GM19351 (cell line): ENCODE data around the gene CLBA1.
"Not testable (repeated sequence)": the region's sequence is repeated elsewhere in the genome, so short reads cannot be mapped to it uniquely, and the experiment has no call there.

Experiments used
- ATAC-seq: cut with Tn5 transposase; IDR thresholded peaks from one replicate; pipeline ENCODE4 v1.9.1; 2021; ENCODE audit warnings: mild to moderate bottlenecking, moderate library complexity; ENCODE audit not compliant: unreplicated experiment

CLBA1 gene

DNA sequence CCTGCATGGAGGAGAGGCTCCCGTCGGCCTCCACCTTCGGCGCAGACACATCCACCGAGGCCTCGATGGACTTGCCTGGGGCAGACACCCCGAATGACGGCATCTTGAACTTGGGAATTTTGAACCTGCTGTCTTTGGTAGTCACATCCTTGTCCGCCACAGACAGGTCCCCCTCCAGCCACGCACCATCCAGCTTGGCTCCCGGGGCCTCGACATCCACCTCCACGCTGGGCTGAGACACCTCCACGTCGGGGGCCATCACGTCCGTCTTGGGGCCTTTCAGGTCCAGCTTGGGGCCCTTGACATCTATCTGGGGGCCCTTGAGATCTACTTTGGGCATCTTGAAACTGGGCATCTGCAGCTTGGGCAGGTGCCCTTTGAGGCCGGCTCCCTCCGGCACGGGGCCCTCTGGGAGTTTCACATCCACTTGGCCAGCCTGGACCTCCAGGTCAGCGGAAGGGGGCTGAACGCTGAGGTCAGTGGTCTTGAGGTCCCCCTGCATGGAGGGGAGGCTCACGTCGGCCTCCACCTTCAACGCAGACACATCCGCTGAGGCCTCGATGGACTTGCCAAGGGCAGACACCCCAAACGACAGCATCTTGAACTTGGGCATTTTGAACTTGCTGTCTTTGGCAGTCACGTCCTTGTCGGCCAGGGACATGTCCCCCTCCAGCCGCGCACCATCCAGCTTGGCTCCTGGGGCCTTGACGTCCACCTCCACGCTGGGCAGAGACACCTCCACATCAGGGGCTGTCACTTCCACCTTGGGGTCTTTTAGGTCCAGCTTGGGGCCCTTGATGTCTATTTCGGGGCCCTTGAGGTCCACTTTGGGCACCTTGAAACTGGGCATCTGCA is 37.5 kb upstream of the CLBA1 start:
- ATAC-seq, result not testable (repeated sequence)

DNA sequence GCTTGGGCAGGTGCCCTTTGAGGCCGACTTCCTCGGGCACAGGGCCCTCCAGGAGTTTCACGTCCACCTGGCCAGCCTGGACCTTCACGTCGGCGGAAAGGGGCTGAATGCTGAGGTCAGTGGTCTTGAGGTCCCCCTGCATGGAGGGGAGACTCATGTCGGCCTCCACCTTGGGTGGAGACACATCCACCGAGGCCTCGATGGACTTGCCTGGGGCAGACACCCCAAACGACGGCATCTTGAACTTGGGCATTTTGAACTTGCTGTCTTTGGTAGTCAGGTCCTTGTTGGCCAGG is 36.9 kb upstream of the CLBA1 start:
- no peak for ATAC-seq

DNA sequence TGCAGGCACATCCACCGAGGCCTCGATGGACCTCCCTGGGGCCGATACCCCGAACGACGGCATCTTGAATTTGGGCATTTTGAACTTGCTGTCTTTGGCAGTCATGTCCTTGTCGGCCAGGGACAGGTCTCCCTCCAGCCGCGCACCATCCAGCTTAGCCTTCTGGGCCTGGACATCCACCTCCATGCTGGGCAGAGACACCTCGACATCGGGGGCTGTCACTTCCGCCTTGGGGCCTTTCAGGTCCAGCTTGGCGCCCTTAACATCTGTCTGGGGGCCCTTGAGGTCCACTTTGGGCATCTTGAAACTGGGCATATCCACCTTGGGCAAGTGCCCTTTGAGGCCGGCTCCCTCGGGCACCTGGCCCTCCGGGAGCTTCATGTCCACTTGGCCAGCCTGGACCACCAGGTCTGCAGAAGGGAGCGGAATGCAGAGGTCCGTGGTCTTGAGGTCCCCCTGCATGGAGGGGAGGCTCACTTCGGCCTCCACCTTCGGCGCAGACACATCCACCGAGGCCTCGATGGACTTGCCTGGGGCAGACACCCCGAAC is 36.1 kb upstream of the CLBA1 start:
- not testable (repeated sequence) for ATAC-seq

DNA sequence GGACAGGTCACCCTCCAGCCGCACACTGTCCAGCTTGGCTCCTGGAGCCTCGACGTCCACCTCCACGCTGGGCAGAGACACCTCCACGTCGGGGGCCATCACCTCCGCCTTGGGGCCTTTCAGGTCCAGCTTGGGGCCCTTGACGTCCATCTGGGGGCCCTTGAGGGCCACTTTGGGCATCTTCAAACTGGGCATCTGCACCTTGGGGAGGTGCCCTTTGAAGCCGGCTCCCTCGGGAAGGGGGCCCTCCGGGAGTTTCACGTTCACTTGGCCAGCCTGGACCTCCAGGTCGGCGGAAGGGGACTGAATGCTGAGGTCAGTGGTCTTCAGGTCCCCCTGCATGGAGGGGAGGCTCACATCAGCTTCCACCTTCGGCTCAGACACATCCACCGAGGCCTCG is 35.6 kb upstream of the CLBA1 start:
- ATAC-seq, result no peak

DNA sequence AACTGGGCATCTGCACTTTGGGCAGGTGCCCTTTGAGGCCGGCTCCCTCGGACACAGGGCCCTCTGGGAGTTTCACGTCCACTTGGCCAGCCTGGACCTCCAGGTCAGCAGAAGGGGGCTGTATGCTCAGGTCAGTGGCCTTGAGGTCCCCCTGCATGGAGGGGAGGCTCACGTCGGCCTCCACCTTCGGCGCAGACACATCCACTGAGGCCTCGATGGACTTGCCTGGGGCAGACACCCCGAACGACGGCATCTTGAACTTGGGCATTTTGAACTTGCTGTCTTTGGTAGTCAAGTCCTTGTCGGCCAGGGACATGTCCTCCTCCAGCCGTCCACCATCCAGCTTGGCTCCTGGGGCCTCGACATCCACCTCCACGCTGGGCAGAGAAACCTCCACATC is 34.9 kb upstream of the CLBA1 start:
- not testable (repeated sequence) for ATAC-seq

DNA sequence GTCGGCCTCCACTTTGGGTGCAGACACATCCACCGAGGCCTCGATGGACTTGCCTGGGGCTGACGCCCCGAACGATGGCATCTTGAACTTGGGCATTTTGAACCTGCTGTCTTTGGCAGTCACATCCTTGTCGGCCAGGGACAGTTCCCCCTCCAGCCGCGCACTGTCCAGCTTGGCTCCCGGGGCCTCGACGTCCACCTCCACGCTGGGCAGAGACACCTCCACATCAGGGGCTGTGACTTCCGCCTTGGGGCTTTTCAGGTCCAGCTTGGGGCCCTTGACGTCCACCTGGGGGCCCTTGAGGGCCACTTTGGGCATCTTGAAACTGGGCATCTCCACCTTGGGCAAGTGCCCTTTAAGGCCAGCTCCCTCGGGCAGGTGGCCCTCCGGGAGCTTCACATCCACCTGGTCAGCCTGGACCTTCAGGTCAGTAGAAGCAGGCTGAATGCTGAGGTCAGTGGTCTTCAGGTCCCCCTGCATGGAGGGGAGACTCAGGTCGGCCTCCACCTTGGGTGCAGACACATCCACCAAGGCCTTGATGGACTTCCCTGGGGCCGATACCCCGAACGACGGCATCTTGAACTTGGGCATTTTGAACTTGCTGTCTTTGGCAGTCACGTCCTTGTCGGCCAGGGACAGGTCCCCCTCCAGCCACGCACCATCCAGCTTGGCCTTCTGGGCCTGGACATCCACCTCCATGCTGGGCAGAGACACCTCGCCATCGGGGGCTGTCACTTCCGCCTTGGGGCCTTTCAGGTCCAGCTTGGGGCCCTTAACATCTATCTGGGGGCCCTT is 33.5 kb upstream of the CLBA1 start:
- not testable (repeated sequence) for ATAC-seq

DNA sequence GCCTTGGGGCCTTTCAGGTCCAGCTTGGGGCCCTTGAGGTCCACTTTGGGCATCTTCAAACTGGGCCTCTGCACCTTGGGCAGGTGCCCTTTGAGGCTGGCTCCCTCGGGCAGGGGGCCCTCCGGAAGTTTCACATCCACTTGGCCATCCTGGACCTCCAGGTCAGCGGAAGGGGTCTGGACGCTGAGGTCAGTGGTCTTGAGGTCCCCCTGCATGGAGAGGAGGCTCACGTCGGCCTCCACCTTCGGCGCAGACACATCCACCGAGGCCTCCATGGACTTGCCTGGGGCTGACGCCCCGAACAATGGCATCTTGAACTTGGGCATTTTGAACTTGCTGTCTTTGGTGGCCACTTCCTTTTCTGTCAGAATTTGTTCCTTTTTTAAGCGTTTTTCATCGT is 32.5 kb upstream of the CLBA1 start:
- no peak for ATAC-seq

DNA sequence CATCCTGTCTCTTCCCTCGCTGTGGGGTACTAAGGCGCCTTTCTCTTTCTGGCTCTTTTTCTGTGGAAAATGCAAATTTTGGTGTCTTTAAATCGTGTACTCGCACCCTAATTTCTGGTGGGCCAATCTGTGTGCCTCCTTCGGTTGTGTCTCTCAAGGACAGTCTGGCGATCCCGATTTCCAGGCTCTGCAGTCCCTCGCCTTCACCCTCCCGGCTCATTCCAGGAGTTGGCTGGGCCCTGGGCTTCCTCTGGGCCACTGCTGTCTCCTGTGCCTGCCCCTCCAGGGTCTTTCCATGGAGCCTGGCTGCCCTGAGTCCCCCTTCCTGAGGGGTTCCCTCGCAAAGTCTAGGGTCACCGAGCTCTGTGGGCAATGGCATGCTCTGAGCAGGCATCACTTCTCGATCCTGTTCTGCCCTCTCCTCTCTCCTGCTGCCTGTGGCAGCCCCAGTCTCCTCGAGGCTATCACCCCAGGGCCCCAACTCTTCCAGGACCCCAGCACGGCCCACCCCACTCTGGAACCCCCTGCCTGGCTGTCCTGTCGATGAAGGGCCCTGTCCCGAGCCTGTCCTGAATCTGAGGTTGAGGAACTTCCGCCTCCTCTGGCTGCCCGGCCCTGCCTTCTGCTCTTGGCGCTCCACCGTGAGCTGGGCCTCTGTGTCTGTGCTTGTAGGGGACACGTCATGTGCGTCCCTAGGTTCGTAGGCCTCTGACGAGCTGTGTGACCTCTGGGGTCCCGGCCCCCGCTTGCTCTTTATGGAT is 31.5 kb upstream of the CLBA1 start:
- ATAC-seq, result no peak

DNA sequence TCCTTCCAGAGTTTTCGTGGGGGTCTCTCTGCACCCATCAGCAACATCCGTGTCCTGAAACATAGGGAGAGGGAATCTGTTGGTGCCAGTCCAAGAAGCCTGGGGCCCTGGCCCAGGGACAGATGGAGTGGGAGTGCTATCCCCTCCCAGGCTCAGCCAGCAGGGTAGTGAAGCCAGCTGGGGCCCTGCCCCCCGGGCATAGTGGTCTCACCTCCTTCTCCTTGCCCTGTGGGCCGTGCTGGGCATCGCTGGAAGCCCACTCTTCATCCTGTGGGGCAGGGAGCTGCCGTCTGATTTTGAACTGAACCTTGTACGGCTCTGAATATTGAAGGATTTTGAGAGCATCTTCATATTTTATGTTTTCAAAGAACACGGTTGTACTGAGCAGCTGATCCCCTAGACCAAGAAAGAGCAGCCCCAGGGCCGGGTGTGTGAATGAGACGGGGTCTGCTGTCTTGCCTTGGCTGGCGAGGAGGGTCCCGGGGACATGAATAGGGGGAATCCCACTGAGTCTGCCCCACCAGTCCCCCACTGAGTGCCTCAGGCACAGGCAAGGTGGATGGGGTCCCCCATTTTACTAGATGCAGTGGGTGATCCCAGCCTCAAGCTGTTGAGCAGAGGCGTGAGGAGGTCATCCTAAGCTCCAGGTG is 30.7 kb upstream of the CLBA1 start:
- ATAC-seq, result no peak

DNA sequence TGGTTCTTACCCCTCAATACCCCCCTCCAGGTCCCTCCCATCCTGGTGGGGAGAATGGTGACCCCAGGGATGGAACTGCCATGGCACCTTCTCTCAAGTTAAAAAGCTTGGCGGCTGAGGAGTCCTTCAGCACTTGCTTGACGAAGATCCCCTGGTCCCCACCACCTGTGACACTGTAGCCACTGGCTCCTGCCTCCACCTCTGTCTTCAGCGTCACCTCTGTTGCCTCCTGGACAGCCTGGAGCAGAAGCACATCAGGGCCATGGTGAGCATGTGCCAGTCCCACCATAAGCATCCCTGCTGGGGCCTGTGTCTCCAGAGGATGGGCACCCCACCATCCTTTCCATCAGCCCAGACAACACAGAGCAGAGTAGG is 30.2 kb upstream of the CLBA1 start:
- ATAC-seq, result no peak

DNA sequence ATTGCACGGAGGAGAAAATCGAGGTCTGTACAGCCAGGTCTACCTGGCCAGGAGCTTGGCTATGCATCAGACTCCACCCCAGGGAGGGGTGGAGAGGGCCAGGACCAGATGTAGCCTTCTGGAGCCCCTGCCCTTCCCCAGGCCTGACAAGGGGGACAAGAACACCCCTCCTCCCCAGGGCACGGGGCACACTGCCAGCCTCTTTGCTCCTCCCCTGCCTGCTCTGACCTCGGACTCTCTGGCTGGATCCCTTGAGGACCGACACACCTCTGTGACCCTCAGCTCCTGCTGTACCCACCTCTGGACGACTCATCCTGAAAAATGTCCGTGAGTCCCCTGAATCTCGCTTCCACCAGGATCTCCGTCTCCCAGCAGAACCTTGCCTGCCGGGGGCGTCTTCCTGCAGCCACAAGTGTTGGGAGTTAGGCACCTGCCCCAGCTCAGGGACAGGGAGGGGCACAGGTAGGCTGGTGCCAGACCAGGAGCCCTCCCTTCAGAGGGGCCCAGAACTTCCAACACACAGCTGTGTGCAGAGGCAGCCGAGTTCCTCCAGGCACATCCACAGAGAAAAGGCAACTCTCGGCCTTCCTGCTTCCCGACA is 29.2 kb upstream of the CLBA1 start:
- ATAC-seq, result no peak

DNA sequence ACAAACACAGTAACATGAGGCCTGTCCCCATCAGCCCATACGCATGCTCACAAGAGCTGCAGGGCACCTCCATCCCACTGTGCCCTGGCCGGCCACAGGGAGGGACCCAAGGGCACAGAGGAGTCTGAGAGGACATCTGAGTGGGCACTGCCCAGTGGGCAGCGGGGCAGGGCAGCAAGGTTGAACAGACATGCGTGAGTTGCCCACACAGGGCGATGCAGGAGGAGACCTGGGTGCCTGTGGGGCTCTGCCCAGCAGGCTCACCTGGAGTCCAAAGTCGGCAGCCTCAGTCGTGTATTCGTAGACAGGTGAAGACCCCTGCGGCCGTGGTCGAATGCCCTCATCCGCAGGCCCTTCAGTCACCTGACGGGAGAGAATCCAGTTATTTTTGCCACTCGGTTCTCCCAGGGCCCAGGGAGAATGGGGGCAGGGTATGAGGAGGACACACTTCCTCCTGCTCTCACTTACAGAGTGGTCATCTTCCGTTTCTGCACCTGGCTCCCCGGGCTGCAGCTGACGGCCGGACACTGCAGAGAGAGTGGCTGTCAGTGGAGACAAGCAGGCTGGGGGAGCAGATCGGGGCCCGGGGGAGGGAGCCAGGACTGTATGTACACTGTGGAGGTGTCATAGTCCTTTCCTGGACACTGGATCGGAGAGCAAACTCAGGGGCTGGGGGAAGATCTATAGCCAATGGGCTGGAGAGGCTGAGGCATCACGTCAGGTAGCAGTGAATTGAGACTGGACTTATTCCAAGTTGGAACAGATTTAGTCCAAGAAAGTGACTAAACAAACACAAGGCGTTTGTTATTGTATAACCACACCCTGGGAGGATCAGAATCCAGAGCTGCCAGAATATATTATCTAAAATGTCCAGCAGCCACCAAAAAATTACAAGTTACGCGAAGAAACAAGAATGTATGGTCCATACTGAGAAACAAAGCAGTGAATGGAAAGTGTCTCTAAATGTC is 28.2 kb upstream of the CLBA1 start:
- ATAC-seq, result no peak

DNA sequence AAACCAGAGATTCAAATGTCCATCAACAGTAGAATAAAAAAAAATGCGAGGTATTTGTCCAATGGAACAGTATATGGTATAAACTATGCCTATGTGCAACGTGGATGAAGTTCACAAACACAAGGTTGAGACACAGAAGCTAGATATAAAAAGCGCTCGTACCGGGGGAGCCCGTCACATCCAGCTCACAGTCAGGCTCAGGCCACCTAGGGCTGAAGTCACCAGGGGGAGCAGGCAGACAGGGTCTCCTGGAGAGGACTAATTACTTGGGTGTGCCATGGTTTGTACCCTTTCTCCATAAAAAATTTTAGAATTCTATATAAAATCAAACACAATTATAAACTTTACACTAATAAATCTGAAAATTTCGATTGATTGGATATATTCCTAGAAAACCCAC is 21.0 kb upstream of the CLBA1 start:
- no peak for ATAC-seq

DNA sequence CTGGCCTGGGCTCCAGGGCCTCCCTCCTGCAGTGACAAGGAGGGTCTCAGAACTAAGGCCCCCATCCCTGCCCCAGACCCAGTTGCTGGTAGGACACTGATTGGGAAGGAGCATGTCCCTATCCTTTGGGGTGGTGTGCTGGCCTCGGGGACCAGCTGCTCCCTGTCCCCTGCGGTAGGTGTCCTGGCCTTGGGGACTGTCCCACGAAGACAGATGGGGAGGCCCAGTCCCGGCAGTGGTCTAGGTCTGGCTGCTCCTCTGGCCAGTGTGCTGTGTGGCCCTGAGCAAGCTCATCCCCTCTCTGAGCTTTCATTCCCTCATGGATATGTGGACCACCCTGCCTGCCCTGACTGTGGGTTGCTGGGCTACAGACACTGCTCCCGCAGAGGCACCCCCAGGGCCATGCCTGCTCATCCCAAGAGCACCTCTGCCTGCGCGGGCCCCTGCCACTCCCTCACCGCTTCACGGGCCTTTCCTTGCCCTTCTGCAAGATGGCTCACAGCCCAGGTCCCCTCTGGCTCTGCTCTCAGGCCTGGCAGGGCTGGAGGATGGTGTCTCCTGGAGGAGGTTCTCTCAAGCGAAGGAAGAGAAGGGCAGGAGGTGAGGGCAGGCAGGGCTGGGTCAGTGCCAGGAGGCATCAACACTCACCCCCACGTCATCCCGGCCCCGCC is 19.9 kb upstream of the CLBA1 start:
- ATAC-seq, result no peak

DNA sequence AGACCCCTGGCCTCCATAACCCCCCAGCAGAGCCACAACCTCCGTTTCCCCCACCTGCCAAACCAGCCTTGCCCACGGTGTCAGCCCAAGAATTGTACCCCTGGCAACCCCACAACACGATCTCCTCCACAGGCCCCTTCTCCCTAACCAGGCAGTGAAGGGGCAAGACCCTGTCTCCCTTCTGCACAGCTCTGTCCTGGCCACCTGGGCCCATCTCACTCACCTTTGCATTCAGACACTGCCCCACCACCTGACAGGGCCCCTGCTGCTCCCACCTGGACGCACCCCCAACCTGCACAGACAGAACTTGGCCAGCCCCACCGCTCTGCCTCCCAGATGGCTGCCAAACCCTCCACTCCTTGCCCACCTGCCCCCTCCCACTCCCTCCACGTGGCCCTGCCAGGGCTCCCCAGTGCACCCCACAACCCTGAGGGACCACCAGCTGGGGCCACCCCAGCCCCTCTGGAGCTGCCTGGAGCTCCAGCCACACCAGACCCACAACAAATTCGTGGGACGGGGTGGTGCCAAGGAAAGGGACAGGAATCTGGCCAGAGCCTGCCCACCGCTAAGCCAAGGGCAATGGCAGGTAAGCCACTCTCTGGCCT is 19.2 kb upstream of the CLBA1 start:
- ATAC-seq, result no peak

DNA sequence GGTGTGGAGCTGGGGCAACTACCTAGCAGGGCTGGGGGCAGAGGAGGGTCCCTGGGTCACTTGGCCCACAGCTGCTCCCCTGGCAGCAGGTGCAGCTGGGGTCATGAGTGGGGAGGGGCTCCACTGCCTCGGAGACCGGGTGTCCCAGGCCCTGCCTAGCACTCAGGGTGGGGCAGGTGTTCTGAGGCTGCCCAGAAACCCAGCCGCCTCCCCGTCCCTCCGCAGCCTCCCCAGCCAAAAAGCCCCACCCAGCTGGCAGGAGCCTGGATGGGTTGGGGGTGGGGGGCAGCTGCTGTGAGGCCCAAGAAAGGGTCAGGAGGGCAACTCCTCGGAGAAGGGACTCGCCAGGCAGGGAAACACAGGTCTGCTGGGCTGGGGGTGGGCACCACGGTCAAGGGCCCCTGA is 18.6 kb upstream of the CLBA1 start:
- ATAC-seq, result no peak

DNA sequence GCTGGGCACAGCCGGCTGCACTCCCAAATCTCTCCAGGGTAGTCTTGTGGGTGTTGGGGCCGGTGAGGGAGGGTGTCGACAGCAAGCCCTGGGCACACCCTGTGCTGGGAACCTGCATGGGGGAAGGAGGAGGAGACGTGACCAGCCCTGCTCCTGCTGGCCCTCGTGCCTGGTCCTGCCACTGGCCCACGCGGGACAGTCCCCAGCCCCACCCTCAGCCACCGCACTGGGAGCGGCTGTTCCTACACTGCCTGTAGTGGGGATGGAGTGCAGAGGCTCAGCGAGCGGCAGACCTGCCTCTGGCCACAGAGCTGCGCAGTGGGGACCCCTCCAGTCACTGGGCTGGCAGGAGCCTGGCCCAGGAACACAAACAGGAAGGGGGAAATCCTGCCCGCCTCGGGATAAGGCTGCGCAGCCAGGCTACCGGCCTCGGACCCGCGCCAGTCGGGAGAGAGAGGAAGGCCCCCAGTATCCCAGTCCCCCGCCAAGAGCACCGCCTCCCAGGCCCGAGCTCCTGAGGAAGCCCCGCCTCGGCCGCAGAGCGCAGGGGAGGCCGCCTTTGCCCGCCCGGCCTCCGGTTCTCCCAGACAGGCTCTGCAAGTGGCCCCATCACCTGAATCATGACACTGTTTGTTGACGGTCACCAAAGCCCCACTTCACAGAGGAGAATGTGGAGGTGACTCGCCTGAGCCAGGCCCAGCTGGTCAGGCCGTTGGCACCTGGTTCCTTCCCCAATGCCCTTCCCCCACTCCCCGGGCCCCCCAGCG is 18.0 kb upstream of the CLBA1 start:
- no peak for ATAC-seq

DNA sequence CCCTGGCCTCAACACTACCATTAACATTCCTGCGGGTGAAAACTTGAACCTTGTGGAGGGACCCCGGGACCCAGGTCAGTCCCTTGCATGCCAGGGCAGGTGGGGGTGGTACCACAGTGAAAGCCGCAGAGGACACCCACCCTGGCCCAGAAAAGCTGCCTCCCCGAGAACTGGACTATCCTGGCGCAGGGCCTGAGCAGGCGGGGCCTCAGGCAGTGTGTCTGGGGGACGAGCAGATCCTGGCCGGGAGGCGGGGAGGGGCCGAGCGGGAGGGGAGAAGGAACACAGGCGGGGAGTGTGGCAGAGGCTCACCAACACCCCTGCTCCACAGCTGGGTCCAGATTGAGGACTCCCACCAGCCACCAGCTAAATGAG is 17.4 kb upstream of the CLBA1 start:
- no peak for ATAC-seq
